GM12873 (cell line): ENCODE data around the gene EML6.

Experiments used
- CTCF ChIP-seq: IDR thresholded peaks from 2 replicates; pipeline ENCODE4 v1.5.1; 2012; ENCODE audit warnings: low read depth, mild to moderate bottlenecking, moderate library complexity, low read length, control low read depth; ENCODE audit not compliant: insufficient read depth; ENCODE audit errors: missing control alignments

The EML6 gene

GRCh38 chr2:54949431-54949830 is 226.0 kb downstream of the EML6 start:
- no peak for TF ChIP-seq CTCF

DNA sequence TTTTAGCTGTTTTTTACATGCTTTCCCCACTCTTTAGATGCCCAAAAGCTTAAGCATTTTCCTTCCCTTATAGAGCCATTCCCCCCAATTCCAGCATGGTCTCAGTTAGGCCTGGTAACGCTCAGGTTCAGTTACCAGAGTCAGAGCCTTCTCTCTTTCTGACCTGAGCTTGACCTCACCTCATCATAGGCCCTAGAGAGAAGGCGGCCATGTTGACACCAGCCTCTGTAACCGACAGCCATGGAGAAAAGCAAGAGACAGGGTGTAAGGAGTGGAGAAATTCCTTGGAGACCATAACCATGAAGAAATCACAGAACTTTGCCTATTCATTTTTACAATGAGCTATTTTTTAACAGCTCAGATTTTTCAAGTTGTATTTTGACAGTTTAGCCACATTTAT is 227.3 kb downstream of the EML6 start:
- no peak for TF ChIP-seq CTCF

GRCh38 chr2:54952425-54952824 is 229.0 kb downstream of the EML6 start:
- TF ChIP-seq CTCF, result no peak

- no peak for TF ChIP-seq CTCF
Measured at GRCh38 chr2:54952978-54953456, 229.6 kb downstream of the EML6 start.

DNA sequence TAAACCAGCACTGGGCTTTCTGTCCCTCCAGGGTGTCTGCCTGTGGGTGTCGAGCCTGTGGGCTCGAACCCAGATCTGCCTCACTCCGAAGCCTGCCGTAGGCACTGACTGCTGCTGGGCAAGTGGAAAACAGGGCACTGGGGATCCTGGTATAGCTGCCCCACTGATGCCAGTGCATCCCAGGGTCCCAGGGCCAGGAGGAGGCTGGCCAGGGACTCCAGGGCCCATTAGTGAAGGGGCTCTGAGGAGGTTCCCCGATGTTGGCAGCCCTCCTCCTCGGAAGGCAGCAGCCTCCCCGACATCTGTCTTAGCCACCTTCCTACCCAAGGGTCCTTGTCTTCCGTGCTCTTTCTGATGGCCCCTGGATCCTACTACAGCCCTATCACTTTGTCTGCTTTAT is 230.7 kb downstream of the EML6 start:
- TF ChIP-seq CTCF, result no peak

DNA sequence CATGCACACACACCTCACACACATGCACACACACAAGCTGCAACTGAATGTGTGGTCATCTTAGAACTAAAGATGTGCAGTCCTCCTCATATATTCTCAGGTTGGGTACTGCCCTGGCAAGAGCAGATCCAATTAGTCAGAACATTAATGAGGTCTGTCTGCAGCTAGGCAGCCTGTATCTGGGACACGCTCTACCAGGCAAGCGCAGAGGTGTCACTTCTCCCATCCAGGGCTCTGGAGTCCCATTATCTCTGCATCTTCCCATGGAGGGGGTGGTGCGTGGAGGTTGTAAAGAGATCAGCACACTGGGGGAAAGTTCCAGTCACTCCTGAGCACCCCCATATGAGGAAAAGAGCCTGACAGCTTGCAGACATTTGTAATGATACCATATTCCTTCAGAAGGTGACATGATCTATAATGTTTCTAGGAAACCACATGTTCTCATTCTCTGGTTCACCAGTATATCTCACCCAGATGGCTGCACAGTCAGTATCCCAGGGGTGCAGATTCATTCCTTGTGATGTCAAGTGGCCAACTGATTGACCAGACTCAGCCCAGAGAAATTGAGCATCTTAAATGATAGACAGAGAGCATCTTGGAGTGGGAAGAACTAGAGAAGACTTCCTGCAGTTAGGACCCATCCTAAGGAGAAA is 231.4 kb downstream of the EML6 start:
- TF ChIP-seq CTCF, result no peak

GRCh38 chr2:54955358-54956110 is 232.1 kb downstream of the EML6 start:
- no peak for TF ChIP-seq CTCF
